VCaP (cell line): Measurements from ENCODE around the gene NPFF.

Experiments used
- H3K27ac ChIP-seq: fragments of 450-650 bp; 2 replicates; pipeline ENCODE4 v1.5.1; 2017
- CTCF ChIP-seq: fragments of 450-650 bp; conservative IDR thresholded peaks from 2 replicates; pipeline ENCODE4 v1.5.1; 2017; ENCODE audit warnings: mild to moderate bottlenecking, moderate library complexity

The NPFF gene

DNA sequence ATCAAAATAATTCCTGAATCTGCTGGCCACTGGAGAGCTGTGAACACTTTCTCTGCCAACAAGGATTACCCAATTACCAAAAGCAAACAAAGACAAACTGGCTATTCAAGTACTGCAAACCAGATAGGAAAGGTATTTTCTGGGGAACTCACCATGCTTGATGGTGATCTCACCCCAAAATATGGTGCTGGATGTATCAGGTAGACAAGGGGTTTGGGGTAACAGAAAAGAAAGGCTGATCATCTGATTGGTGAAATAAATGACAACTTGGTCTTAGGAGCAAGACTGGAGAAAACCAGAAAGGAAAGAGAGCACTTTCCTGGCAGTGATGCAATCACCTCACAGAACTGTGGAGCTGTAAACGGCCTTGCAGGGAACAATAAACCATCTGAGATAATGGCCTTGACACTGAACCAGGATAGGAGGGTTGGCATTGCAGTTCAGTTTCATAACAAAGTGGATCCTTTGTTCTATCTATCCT, 31.0 kb upstream of the NPFF start:
- peak overlapping the region; percentile 99 for H3K27ac ChIP-seq
- TF ChIP-seq CTCF = no peak

DNA sequence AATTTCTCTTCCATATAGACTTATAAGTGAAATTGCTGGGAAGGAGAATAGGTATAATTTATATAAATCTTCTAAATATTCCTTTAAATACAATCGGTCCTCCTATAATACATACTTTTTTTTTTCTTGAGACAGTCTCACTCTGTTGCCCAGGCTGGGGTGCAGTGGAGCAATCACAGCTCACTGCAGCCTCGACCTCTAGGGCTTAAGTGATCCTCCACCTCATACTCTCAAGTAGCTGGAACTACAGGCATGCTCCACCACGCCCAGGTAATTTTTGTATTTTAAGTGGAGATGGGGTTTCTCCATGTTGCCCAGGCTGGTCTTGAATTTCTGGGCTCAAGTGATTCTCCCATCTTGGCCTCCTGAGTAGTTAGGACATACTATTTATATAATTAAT, 29.7 kb upstream of the NPFF start:
- TF ChIP-seq CTCF = no peak

DNA sequence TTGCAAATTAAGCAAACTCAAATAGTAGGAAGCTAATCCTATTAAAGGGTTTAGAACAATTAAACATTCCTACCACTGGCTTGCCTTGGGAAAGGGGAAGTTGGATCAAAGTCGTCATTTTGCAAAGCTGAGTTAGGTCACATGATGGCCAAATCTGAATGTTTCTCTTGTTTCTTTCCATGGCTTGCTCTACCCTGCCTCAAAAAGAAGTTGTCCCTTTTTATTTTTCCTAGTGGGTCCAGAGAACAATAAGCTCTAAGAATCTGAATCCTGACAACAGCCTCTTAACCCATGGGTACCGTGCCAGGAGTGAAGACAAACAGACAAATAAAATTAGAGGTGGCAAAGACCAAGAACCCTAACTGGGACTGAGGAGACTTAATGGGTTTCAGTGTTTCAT, 26.2 kb upstream of the NPFF start:
- TF ChIP-seq CTCF = no peak
- H3K27ac ChIP-seq = no peak overlapping the region

More for the DNA sequence above, 29.7 kb upstream of the NPFF start:
- H3K27ac ChIP-seq = peak overlapping the region; percentile 99

DNA sequence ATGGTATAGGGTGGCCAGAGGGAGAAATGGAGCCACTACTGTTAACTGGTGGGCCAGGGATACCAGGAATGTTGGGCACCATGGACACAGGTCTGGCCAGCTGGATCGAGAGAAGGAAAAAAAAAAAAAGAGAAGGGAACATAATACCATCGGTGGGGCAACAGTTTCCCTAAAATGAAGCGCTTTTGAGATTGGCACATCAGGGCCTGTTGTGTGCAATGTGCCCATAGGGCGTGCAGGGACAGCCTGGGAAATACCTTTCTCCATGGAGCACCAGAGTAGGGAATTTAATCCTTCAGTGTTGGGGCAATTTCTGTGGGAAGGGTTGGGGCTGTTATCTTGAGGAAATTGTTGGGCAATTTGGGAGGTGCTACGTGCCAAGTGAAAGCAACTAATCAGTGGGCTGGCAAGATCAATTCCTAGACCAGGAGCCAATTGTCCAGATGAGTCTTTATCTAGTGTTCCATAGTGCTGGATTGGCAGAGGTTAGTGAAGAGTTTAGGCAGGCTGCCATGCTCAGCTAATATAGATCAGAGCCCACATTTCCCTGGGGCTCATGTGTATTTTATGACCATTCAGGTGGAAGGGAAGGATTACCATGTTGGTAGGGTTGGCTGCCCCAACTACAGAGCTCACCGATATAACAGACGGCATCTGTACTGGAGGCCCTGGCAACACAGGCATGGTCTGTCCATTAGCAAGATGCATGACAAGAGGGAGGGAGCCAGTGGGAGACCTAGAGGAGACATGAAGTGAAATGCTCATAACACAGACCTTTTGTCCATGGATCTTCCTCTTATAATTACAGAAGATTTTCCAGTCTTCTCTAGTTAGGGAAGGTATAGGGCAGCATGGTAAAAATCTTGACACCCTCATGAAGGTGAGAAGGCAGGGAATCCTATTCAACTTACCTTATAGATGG, 25.5 kb upstream of the NPFF start:
- no peak for TF ChIP-seq CTCF
- no peak overlapping the region for H3K27ac ChIP-seq

- no peak for TF ChIP-seq CTCF
Observed at GRCh38 chr12:53532021-53532420, 24.7 kb upstream of the NPFF start.

DNA sequence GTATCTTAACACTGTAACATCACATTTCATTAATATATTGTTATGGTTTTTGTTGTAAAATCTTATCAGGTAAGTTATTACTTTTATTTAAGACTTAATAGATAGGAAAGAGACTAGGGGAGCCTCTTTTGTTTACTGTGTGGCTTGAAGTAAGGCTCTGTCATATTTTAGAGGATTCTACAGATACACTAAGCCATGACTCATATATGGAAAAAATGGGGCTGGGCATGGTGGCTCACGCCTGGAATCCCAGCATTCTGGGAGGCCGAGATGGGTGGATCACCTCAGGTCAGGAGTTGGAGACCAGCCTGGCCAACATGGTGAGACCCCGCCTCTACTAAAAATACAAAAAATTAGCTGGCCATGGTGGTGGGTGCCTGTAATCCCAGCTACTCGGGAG, 23.6 kb upstream of the NPFF start:
- no peak overlapping the region for H3K27ac ChIP-seq
- TF ChIP-seq CTCF = no peak

More at GRCh38 chr12:53532021-53532420, 24.7 kb upstream of the NPFF start:
- H3K27ac ChIP-seq = no peak overlapping the region

GRCh38 chr12:53530061-53530460, 22.8 kb upstream of the NPFF start:
- no peak for TF ChIP-seq CTCF
- no peak overlapping the region for H3K27ac ChIP-seq
